GM15510 (cell line): ENCODE results near the gene MAFG.
A peak's percentile ranks its signal among the peaks of the same experiment; 100 is the strongest.

Experiments used
- POLR2A ChIP-seq: IDR thresholded peaks from 3 replicates; pipeline ENCODE4 v1.6.1; 2011; ENCODE audit warnings: borderline replicate concordance; ENCODE audit not compliant: insufficient read length; ENCODE audit errors: extremely low read depth

The MAFG gene

DNA sequence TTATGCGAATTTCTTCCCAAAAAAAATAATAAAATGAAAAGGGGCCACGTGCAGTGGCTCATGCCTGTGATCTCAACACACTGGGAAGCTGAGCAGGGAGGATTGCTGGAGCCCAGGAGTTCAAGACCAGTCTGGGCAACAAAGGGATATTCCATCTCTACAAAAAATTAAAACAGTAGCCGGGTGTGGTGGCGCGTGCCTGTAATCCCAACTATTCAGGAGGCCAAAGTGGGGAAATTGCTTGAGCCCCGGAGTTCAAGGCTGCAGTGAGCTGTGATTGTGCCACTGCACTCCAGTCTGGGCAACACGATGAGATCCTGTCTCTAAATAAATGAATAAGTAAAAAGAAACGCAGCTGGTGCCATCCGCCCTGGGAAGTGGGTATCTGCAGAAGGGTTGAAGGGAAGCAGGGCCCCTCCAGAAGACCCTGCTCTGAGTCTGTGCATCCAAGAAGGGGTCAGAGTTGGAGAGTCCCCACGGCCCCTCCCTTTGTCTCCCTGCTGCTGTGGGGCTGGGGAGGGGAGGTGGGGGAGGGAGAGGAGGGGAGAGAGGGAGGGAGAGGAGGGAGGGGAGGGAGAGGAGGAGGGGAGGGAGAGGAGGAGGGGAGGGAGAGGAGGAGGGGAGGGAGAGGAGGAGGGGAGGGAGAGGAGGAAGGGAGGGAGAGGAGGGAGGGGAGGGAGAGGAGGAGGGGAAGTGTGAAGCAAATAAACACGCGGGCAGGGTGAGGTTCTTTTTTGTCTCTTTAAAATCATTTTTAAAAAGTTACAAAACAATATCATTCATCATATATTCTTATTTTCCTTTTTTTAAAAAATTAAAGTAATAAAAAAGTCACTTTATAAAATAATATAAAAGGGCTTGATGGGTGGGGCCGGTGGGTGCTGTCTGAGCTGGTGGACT is 24.5 kb upstream of the MAFG start:
- TF ChIP-seq POLR2A, result no peak

DNA sequence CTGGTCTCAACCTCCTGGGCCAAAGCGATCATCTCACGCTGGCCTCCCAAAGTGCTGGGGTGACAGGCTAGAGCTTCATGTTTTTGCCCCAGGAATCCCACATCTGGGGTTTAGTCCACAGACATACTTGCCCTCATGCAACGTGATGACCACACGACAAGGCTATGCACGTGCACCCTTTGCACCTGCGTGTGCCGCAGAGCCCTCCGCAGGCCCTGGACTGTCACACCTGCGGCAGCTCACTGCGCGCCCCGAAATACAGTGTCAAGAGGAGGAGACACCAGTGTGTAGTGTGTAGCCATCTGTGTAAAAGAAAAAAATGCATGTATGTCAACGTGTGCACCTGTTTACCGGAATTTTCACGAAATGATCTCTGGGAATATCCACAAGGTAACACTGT is 23.0 kb upstream of the MAFG start:
- TF ChIP-seq POLR2A, result no peak

DNA sequence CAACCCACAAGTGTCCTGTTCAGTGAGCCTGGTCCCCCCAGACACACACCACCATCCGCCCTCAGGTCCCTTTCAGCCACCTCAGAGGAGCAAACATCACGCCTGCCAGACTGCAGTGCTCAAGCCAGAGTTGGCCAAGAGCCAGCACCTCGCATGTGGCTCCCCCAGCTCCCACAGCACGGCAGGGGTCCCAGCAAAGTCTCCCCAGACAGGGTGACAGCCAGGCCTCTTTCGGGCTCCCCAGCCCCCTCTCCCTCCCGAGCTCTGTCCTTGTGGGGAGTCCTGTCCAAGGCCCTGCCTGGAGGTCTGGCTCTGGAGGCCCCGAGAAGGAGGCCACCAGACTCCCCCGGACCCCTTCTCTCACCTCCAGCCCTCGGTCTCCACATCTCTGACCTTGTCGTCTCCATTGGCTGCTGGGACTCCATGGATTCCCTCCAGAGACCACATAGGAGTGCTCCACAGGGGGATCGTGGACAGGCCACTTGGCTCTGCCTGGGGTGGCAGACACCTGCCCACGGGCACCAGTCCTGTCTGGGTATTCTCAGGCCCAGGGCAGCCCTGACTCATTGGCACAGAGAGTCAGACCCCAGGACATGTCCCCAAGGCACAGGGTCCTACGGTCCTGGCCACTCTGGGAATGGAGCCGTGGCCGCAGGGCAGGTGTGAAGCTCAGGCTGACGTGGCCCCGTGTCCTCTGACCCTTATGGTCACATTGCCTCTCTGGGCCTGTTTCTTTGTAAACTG is 21.3 kb upstream of the MAFG start:
- TF ChIP-seq POLR2A, result no peak

DNA sequence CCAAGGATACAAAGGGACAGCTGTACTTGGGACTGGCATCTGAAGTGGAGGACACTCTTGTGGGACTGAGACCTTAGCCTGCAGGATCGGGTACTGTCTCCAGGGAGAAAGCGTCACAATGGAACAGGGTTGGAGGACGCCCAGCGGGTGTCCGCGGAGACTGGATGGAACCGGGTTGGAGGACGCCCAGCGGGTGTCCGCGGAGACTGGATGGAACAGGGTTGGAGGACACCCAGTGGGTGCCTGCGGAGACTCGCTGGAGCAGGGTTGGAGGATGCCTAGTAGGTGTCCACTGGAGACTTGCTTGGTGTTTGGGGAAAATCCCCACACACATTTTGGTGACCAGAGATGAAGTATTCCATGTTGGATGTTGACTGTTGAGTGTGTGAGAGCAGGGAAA is 19.7 kb upstream of the MAFG start, which contains the start of gene MYADML2:
TSS of gene MYADML2 (minus strand) at position 45 of the 400 bp plus-strand sequence. CDS start 5,492 bp downstream, outside the sequence.
- no peak for TF ChIP-seq POLR2A

DNA sequence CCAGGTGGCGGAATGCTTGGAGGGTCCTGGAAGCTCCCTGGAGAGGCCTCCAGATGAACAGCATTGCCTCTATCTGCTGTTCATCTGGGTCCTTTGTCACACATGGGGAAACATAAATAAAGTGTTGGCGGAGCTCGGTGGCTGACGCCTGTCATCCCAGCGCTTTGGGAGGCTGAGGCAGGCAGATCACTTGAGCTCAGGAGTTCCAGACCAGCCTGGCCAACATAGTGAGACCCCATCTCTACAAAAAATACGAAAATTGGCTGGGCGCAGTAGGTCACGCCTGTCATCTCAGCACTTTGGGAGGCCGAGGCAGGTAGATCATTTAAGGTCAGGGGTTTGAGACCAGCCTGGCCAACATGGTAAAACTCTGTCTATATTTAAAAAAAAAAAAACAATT is 17.3 kb upstream of the MAFG start:
- TF ChIP-seq POLR2A, result no peak

DNA sequence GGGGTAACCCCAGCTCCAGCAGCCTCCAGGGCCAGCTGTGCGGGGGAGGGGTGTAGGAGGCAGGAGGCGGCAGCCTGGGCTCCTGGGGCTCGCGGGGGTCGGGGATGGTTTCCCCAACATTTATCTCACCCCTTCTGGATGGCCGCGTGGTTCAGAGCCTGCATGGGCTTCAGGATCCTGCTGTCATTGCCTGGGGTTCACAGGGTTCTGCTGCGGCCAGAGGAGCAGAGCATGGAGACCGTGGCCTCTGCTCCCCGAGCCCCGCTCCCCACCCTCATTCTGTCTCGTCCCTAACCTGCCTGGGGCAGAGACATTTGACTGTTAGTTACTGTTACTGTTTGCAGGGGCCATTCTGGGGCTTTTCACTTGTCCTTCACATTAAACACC is 14.6 kb upstream of the MAFG start:
- TF ChIP-seq POLR2A, result no peak

DNA sequence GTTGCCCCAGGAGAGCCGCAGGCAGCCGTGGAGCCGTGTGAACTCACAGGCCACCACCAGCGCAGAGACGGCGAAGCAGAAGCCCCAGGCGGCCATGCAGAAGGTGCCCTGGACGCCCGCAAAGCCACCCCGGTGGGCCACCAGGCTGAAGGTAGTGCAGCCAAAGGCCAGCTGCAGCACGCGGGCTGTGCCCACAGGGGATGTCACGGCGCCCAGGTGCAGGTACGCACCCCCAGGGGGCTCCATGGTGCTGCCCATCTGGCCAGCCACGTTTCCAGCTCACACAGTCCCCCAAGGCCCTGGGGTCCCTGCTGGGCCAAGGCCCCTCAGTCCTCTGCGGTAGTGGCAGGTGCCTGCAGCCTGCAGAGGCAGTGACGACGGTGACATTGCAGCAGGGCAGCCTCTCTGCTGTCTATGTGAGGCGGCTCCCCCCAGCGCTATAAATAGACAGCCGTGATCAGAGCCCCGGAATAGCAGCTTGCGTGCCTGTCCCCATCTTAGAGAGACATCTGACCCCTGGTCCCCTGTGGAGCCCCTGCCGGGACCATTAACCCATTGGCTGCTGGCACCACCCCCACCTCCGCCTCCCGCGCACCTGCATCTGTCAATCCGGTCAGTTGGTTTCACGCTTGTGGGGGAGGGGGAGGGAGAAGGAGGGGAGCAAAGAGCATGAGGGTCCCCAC is 14.1 kb upstream of the MAFG start:
- no peak for TF ChIP-seq POLR2A

DNA sequence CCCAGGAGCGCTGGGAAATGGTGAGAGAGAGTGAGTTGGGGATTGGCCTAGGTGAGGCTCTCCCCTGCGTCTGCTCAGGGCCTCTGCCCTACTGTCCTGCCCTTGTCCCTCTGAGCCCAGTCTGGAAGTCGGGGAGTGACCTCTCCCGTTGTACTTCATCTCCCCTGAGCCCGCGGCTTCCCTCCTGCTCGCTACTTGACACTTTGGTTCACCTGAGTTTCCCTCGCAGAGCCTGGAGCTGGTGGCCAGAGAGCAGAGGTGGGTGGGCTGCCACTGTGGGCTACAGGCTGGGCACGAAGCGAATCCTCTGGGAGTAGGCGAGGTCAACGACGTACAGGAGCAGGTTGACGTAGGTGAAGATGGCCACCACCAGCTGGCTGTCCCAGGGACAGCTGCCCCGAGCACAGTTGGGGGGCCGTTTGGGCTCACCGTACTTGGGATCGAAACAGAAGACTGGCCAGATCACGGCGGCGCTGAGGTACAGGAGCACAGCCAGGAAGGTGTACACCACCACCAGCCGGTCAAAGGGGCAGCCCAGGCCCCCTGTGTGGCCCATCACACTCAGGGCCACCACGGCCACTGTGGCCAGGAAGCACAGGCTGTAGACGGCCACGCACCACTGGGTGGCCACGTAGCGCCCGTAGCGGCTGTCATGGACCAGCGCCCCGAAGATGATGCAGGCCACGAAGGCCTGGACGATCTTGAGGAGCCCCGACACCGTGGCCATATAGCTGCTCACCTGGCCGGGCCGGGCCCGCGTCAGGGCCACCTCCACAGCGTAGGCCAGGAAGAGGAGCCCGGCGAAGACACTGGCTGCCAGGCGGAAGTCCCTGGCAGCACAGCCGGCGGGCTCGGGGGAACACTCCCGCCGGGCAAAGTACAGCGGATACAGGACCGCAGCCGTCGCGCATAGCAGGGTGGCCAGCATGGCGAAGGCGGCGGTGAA is 13.3 kb upstream of the MAFG start:
- TF ChIP-seq POLR2A, result no peak

DNA sequence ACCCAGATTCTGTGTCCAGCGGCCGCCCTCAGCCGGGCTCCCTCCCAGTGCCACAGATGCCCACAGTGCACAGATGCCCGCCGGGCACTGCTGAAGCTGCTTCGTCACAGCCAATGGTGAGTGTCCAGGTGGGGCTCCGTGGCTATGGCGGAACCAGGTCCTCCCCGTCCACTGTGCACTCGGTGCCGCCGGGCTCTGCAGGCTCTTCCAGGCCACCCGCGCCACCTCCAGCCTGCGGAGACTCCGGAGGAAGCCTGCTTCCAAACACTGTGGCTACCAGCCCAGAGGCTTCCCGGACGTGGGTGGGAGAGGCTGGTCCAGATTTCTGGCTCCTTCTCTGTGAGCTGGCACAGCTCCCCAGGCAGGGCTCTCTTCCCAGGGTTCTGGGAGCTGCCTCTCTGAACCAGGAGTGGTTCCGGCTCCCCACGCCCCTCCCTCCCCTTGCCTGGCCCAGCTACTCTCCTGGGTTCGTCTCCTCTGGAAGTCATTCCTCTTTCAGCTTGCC is 12.4 kb upstream of the MAFG start:
- no peak for TF ChIP-seq POLR2A

DNA sequence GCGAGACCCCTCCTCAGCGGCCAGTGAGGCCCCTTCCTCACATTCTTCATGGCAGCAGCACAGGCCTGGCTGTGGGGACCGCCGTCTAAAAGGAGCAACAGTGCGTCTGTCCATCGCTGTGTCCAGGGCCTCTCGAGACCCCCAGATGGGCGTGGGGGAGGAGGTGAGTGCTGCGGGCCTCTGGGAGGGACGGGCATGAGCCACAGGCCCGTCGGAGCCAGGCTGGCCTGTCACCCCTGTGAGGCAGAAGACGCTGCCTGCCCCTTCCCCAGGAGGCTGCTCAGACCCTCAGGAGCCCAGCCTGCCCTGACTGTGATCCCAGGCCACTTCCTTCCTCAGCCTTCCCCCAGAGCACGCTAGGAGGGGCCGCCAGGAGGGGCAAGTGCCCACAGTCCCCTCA is 11.7 kb upstream of the MAFG start:
- TF ChIP-seq POLR2A, result no peak

DNA sequence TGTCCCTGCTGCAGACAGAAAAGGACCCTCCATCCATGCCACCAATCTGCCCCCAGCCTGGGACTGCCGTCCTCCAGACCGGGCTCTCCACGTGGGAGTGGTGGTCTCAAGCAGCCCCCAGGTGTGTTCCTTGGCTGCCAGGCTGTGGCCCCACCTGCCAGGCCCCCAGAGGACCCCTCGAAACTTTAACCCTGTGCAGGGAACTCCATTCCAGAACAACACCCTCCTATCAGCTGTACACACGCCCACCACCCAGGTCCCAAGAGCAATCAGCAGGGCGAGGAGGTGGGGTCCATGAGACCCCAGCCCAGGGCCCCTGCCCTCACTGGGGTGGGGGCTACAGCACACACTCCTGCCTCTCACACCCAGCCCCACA is 8.2 kb upstream of the MAFG start:
- TF ChIP-seq POLR2A, result no peak

DNA sequence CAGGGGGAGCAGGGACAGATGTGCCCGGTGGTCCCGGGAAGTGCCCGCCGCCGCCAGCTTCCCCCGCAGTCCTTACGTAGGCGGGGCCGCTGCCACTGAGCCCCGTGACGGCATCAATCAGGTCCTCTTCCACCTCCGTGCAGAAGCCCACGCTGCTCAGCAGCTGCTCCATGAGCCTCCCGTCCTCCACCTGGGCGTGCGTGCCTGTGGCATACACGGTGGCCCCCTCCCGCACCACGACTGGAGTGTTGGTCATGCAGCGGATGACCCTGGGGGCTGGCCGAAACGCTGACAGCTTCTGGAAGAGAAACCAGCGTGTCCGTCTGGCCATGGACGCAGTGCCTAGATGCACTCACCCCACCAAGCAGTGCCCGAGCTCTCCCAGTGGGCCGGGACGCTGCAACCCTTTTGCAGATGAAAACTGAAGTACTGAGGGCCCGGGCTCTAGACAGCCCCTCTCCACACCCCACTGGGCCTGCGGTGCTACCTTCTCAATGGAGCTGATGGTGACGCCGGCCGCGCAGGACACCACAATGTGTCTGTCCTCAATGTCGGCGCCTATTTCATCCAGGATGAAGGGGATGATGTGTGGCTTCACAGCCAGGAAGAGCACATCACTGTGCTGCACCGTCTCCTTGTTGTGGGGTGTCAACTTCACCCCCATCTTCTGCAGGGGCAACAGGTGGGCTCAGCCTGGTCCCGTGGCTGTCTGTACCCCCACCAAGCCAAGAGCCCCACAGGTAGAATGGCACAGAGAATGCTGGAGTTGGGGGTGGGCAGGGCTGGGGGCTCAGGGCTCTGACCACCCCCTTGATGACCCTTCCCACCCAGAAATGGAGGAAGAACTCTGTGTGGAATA is 7.5 kb upstream of the MAFG start:
- TF ChIP-seq POLR2A, result no peak

DNA sequence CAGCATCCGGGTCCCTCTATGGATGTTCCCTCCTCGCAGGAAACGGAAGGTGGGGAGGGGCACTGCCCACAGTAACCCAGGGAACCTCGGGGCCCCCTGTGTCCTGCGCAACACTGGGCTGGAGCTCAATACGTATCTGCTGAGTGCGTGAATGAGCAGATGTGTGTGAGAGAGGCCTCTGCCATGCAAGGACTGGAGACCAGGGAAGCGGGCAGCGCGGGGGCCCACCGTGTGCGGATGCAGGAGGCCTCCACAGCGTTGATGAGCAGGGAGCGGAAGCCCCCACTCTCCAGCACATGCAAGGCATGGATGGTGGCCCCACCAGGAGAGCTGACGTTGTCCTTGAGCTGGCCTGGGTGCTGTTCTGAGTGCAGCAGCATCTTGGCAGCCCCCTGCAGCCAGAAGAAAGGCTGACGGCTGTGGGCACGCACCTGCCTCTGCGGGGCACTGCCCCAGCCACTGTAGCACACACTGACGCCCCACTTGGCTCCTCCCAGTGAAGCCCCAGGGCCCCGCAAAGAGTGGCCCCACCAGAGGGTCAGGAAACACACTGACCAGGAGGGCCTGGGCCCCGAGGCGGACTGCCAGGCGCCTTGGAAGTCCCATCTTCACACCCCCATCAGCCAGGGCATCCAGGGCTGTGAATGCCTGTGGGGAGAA is 6.7 kb upstream of the MAFG start:
- no peak for TF ChIP-seq POLR2A

DNA sequence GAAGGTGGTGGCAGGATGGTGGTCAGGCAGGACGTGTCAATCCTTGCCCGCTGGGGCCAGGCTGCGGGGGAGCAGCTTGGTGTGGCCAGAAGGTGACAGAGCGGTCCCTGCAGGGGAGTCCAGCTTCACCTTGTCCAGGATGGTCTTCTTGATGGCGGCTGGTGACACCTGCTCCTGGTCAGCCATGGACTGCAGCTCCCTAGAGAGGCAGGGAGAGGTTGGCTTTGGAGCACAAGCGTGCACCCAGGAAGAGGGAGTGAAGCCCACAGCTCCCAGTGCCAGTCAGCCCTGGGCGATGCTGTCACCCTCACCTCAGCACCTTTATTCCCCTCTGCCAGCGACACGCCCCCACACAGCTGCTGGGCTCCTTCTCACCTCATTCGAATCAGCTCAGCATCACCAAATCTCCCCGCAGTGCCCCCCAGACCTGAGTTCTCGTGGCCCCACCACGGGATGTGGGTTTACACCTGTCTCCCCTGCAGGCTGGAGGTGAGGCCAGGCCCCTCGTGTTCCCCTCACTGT is 5.7 kb upstream of the MAFG start:
- TF ChIP-seq POLR2A, result peak; percentile 11
